ENCODE measurements around the gene RDX.
"Not testable (repeated sequence)": the region's sequence is repeated elsewhere in the genome, so short reads cannot be mapped to it uniquely, and the experiment has no call there.

The RDX gene

DNA sequence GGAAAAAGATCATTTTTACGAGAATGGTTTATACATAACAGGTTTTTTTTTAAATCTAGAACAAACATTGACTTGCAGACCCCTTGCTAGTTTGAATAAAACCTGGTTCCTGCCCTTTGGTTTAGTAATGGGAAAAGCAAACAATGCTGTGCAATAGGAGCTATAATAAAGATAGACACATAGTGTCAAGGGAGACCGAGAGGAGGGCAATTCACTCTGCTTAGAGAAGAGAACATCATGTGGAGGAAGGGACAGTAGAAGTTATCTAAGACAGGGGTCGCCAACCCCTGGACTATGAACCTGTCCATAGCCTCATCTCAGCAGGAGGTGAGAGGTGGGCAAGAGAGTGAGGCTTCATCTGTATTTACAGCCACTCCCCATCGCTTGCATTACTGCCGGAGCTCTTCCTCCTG lies 7.0 kb upstream of the RDX start:
- no peak for DNase-seq

- no peak for DNase-seq
These were observed 5.2 kb upstream of the RDX start for GRCh38 chr11:110301577-110301976.

GRCh38 chr11:110301032-110301431 lies 4.6 kb upstream of the RDX start:
- no peak for DNase-seq

- no peak for DNase-seq
These were observed 2.8 kb upstream of the RDX start for GRCh38 chr11:110299006-110299785.

DNA sequence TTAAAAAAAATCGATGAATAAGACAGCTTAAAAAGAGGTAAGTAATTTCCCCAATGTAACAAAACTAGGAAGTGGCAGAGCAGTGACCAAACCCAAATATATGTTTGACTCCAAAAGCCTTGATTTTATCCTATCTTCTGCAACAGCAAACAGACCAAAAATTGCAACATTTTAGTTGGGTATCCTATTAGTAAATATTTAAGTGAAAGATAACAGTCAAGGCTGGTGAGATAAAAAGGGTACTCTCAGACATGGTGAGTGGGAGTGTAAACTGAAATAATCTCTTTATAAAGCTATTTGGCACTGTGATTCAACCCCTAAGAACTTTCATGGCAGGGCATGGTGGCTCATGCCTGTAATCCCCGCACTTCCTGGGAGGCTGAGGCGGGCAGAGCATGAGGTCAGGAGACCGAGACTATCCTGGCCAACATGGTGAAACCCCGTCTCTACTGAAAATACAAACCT lies 1.9 kb upstream of the RDX start:
- DNase-seq, result no peak

GRCh38 chr11:110297726-110298300 lies 1.4 kb upstream of the RDX start:
- DNase-seq, result no peak

- DNase-seq, result no peak
These were observed 787 bp upstream of the RDX start for GRCh38 chr11:110297076-110297725.

DNA sequence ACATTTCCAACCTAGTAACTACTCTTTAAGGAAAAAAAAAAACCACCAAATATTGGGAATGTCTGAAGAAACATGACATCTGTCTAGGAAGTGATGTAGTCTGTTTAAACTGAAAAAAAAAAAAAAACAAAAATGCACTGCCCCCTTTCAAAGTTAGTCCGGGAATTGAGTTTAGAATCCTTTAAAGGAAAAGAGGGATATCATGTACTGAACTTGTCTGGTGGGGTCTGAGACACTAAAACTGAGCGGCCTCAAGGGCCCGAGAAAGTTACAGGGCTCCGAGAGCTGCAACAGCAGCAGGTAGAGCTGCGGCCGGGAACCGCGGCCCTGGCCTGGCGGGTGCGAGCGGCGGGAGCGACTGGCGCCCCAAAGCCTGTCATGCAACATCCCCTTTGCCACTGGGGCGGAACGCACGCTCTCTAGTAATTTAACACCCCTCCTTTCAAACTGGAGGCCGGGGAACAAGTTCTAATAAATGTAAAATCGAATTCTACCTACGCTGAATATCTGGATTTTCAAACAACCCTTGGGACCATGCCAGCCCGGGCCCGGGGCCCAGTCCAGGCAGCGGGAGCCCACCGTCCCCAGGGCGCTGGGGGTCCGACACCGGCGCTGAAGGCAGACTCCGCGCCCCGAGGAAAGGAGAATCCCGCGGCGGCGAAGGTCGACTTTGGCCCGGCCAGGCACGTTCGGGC lies 736 bp downstream of the RDX start:
- no peak for DNase-seq

DNA sequence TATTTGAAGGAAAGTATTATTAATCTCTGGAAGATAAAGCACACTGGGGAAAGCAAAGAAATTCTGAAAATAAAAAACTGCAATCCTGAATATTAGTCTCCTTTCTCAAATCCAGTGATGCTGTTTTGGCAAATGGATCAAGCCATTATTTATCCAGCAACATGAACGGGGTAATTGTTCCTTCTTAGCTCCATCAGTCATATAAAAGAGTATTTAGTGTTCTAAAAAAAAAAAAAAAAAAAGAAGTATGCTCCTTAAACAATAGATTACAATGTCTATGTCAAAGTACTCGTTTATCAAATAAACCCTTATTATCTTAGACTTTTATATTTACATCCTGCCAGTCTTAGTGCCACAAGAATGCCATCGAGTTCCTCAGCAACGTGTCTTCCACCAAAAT lies 1.3 kb downstream of the RDX start:
- no peak for DNase-seq

GRCh38 chr11:110294509-110294908 lies 1.9 kb downstream of the RDX start:
- DNase-seq, result no peak

DNA sequence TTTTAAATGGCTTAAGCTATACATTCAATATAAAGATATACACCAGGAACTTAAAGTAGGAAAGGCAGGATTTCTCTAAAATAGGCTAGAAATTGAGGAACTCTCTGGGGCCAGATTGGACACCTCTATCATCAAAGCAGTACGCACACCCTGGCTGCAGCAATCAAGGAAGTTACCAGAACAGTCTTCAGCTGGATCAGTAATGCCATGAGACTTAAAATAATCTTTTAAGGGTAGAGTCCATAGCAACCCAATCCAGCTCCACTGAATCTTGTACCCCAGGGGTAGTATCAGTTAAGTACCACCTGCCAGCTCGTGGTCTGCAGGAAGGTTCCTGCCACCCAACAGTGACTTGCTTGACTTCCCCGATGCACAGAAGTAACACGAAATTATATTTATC lies 3.0 kb downstream of the RDX start:
- no peak for DNase-seq

DNA sequence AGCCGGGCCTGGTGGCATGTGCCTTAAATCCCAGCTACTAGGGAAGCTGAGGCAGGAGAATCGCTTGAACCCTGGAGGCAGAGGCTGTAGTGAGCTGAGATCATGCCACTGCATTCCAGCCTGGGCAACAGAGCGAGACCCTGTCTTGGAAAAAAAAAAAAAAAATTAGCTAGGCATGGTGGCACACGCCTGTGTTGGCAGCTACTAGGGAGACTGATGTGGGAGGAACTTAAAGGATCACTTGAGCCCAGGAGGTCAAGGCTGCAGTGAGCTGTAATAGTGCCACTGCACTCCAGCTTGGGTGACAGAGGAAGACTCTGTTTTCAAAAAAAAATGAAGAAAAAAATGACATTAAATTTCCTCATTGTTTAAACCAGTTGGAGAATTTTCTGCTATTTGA lies 4.3 kb downstream of the RDX start:
- not testable (repeated sequence) for DNase-seq

DNA sequence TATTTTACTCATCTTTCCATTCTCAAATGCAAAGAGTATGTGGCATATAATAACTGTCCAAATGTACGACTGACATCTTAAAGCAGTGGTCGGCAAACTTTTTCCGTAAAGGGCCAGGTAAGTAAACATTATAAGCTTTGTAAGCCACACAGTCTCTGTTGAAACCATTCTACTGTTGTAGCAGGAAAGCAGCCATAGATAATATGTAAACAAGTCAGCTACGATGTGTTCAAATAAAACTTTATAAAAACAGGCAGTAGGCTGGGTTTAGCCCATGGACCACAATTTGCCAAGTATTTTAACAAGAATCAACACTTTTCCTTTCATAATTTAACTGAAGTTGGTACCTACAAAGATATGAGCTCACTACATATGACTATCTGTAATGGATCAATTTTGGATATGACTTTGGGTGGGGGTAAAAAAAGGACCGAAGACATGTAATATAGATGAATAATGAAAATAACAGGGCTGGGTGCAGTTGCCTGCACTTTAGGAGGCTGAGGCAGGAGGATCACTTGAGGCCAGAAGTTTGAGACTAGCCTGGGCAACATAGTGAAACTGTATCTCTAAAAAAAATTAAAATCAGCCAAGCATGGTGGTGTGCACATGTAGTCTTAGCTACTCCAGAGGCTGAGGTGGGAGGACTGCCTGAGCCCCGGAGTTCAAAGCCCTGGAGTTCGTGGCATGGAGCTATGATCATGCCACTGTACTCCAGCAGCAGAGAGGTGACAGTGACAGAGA lies 5.7 kb downstream of the RDX start:
- no peak for DNase-seq

DNA sequence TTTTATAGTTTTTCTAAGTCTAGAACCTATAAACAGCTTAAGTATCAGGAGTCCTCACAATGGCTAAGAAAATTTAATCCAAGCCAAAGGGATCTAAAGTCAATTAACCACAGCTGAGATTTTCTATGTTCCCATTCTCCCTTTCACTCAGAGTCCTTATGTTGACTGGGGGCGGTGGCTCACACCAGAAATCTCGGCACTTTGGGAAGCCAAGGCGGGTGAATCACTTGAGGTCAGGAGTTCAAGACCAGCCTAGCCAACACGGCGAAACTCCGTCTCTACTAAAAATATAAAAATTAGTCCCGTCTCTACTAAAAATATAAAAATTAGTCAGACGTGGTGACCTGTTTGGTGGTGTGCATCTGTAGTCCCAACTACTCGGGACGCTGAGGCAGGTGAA lies 6.9 kb downstream of the RDX start:
- DNase-seq, result no peak

- DNase-seq, result no peak
These were observed 8.9 kb downstream of the RDX start for GRCh38 chr11:110287537-110287936.

- DNase-seq, result no peak
These were observed 9.9 kb downstream of the RDX start for GRCh38 chr11:110286298-110287040.

- no peak for DNase-seq
These were observed 12.6 kb downstream of the RDX start for GRCh38 chr11:110283862-110284261.

GRCh38 chr11:110280595-110280994 lies 15.8 kb downstream of the RDX start:
- DNase-seq, result not testable (repeated sequence)

DNA sequence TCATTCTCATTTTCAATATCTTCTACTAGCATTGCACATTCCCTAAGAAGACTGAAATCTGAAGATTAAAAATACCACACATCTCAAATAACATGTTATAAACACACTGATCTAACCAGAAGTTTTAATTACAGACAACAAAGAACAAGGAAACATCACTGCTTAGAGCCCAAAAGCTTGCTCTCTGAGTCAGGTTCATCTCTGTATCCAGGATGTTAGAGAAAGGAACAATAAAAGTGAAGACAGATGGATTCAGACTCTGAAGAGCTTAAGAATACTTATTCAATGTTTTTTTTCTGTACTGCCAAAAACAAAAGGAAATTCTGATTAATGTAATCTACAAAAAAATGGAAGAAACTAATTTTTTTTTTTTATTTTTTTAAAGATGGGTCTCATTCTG lies 16.5 kb downstream of the RDX start:
- no peak for DNase-seq

- DNase-seq, result no peak
These were observed 23.5 kb downstream of the RDX start for GRCh38 chr11:110272919-110273318.

GRCh38 chr11:110269996-110270395 lies 26.4 kb downstream of the RDX start:
- no peak for DNase-seq

DNA sequence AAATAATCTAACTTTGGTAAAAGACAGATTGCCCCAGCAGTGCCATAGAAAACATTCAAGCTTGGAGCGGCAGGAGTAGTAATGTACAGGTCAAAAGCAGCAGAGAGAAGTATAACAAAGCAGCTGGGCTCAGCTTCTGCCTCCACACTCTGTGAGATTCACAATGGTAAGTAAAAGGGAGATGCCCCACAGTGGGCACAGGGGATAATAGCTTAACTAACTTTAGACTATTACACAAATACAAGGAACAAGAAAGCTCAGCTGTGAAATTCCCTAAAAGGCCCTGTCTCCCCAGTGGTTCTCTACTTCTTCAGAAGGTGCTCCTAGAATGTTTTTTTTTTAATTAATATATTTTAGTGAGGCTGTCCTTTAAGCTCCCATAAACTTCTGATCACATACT lies 28.0 kb downstream of the RDX start:
- DNase-seq, result no peak

Data from NCI-H1436 treated with DMSO at 0.1 percent for 48 hours (cell line).